Duodenal mucosa (tissue), 2 donors: Measurements from ENCODE around the gene MAB21L1.
A peak's percentile ranks its signal among the peaks of the same experiment; 100 is the strongest.

Source experiments
- H3K27ac ChIP-seq: one replicate; pipeline ENCODE4 v1.7.0; 2013; ENCODE audit warnings: low read depth, low read length
- H3K27me3 ChIP-seq, 2 donors: one replicate each; pipeline ENCODE4 v1.7.0; 2013; ENCODE audit warnings: low read length in 2 of 2, control low read depth in 1 of 2; ENCODE audit not compliant: insufficient read depth in 2 of 2, control insufficient read depth in 1 of 2
- H3K36me3 ChIP-seq, 2 donors: one replicate each; pipeline ENCODE4 v1.7.0; 2013; ENCODE audit warnings: low read length in 2 of 2, control low read depth in 1 of 2; ENCODE audit not compliant: insufficient read depth in 2 of 2, control insufficient read depth in 1 of 2
- H3K4me1 ChIP-seq, 2 donors: one replicate each; pipeline ENCODE4 v1.7.0; 2013; ENCODE audit warnings: low read length in 2 of 2, control low read depth in 1 of 2; ENCODE audit not compliant: insufficient read depth in 2 of 2, control insufficient read depth in 1 of 2
- H3K4me3 ChIP-seq, 2 donors: one replicate each; pipeline ENCODE4 v1.7.0; 2013; ENCODE audit warnings: low read length in 2 of 2, low read depth in 1 of 2
- H3K9ac ChIP-seq, 2 donors: one replicate each; pipeline ENCODE4 v1.7.0; 2013; ENCODE audit warnings: low read length in 2 of 2, low read depth in 1 of 2
- H3K9me3 ChIP-seq, 2 donors: one replicate each; pipeline ENCODE4 v1.7.0; 2013; ENCODE audit warnings: low read length in 2 of 2, control low read depth in 1 of 2; ENCODE audit not compliant: control insufficient read depth in 1 of 2

MAB21L1 gene

DNA sequence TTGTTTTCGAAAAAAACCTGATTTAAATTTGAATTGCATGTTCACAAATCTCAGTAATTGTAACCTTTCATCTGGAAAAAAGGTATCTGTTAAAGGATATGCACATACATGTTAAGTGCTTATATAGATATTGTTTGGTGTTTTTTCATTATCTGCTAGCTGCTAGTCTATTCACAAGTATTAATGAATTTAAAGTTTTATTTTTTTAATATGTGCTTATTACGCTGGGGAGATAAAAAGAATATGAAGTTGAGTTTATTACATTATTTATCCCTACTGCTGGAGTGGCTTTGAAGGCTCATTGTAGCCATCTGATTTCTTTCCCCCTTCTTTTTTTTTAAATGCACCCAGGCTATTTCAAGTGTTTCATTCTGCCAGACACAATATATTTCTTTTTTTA is 3.9 kb upstream of the MAB21L1 start:
- peaks cover 28 to 38% of the 10 kb centered on the region in 2 donors for H3K27me3 ChIP-seq
- no peaks in the 10 kb centered on the region for H3K36me3 ChIP-seq
- H3K4me3 ChIP-seq, result no peak overlapping the region
- no peak overlapping the region for H3K27ac ChIP-seq
- no peaks in the 10 kb centered on the region for H3K9me3 ChIP-seq
- no peak overlapping the region for H3K9ac ChIP-seq
- peaks cover 6 to 11% of the 10 kb centered on the region in 2 donors for H3K4me1 ChIP-seq

DNA sequence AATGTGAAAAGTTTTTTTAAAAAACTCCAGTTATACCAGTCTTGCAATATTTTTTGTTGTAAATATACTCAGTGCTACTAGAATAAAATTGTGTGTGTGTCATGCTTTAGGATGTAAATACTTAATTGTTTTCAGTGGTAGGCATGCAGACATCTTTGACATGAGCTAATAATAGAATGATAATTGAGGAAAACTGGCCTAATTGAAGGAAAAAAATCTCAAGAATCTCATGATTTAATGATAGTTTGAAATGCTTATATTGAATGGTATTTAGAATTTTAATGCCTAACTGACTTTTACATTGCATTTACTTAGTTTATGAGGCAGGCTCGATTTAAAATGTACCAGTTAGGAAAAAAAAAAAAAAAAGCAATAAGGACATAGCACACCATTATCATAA is 3.2 kb upstream of the MAB21L1 start:
- H3K9me3 ChIP-seq, result no peaks in the 10 kb centered on the region
- peaks cover 11 to 16% of the 10 kb centered on the region in 2 donors for H3K4me1 ChIP-seq
- H3K9ac ChIP-seq, result no peak overlapping the region
- H3K27ac ChIP-seq, result no peak overlapping the region
- H3K4me3 ChIP-seq, result no peak overlapping the region
- peaks cover 34 to 44% of the 10 kb centered on the region in 2 donors for H3K27me3 ChIP-seq
- H3K36me3 ChIP-seq, result no peaks in the 10 kb centered on the region

DNA sequence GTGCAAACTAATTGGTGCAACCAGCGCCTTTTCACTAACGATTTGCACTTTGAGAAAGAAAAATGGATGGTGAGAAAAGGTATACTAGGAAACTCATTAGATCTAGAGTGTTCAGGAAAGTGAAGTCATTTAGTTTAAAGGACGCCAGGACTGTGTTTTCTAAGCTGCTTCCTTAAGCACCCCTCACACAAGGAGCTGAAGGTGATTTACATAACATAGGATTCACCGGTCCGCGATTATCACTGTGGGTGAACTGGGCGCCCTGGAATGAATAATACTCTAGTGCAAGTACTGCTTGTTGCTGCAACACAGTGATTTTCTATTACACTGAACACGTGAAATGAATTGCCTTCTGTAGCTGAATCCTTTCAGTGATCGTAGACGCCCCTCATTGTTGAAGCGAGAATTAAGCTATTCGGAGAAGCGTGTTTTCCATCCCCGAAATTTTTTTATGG is 2.6 kb upstream of the MAB21L1 start:
- no peak overlapping the region for H3K9ac ChIP-seq
- H3K27ac ChIP-seq, result no peak overlapping the region
- peaks cover 11 to 16% of the 10 kb centered on the region in 2 donors for H3K4me1 ChIP-seq
- peaks cover 39 to 49% of the 10 kb centered on the region in 2 donors for H3K27me3 ChIP-seq
- H3K36me3 ChIP-seq, result no peaks in the 10 kb centered on the region
- no peaks in the 10 kb centered on the region for H3K9me3 ChIP-seq
- no peak overlapping the region for H3K4me3 ChIP-seq

GRCh38 chr13:35478271-35479037 is 2.0 kb upstream of the MAB21L1 start:
- Histone ChIP-seq H3K9me3 (no peaks in the 10 kb centered on the region), H3K36me3 (no peaks in the 10 kb centered on the region), H3K27me3 (peaks cover 39 to 49% of the 10 kb centered on the region in 2 donors), H3K27ac (no peak overlapping the region), H3K4me1 (peaks cover 11 to 16% of the 10 kb centered on the region in 2 donors), H3K4me3 (no peak overlapping the region), H3K9ac (no peak overlapping the region)

- Histone ChIP-seq H3K9me3 (no peaks in the 10 kb centered on the region), H3K4me1 (peaks cover 11 to 16% of the 10 kb centered on the region in 2 donors), H3K9ac (no peak overlapping the region), H3K4me3 (no peak overlapping the region), H3K27me3 (peaks cover 44 to 53% of the 10 kb centered on the region in 2 donors), H3K36me3 (no peaks in the 10 kb centered on the region), H3K27ac (no peak overlapping the region)
Observed at GRCh38 chr13:35477386-35477946, 977 bp upstream of the MAB21L1 start.

DNA sequence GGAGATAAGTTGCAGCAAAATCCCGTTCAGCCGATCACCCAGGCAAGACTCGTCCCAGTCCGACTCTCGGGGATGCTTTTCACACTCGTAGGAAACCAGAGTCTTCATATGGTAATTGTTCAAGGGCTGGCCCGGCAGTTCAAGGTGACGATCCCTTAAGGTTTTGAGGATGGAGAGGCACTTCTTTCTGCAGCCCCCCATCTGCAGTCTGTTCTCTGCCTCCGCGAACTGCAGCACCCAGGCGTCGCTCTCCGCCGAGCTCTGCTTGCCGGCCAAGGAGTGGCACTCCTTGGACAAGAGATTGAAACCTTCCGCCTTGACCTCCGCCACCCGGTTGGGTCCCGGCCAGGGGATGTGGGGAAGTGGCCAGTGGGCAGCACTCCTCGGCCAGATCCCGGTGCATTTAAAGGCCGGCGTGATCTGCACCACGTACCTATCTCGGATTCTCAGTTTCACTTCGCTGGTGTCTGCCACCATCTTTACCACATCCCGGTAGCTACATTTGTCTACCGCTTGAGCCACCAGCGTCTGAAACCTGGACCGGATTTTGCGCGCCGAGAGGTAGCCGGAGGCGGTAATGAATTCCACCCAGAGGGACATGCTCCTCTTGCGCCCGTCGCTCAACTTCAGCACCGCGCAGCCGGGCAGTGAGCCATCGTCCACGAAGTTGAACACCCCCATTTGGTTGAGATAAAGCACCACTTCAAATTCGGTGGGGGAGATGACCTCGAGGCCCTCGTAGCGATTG is 1.1 kb downstream of the MAB21L1 start:
- H3K36me3 ChIP-seq, result no peaks in the 10 kb centered on the region
- H3K27ac ChIP-seq, result no peak overlapping the region
- H3K27me3 ChIP-seq, result peaks cover 65 to 74% of the 10 kb centered on the region in 2 donors
- no peaks in the 10 kb centered on the region for H3K9me3 ChIP-seq
- H3K9ac ChIP-seq, result no peak overlapping the region
- peaks cover 11 to 16% of the 10 kb centered on the region in 2 donors for H3K4me1 ChIP-seq
- peak overlapping the region; percentile 75 to 79 for H3K4me3 ChIP-seq

- H3K27ac ChIP-seq, result no peak overlapping the region
- no peaks in the 10 kb centered on the region for H3K36me3 ChIP-seq
- H3K4me1 ChIP-seq, result peaks cover 11 to 16% of the 10 kb centered on the region in 2 donors
- no peak overlapping the region for H3K9ac ChIP-seq
- H3K27me3 ChIP-seq, result peaks cover 68 to 81% of the 10 kb centered on the region in 2 donors
- H3K9me3 ChIP-seq, result no peaks in the 10 kb centered on the region
- peak overlapping the region; percentile 75 to 79 for H3K4me3 ChIP-seq
Observed at GRCh38 chr13:35474496-35475211, 1.8 kb downstream of the MAB21L1 start.

DNA sequence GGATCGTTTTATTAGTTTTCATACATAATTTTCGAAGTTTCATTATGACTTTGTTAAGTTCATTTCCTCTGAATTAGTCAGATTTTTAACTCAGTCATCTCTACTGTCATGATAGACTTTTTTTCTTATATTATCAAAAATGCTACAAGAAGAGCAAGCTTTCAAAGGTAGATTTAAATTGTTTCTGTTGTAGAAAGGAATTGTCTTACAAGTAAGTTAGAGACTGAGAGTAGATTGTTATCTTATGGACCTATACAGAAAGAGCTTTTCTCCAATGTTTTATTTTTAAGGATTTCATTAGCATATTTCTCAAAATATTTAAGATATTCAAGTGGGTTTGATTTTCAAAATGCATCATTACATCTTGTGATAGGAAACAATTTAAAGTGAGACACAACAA is 2.7 kb downstream of the MAB21L1 start:
- H3K4me3 ChIP-seq, result no peak overlapping the region
- H3K27me3 ChIP-seq, result peaks cover 68 to 81% of the 10 kb centered on the region in 2 donors
- H3K27ac ChIP-seq, result no peak overlapping the region
- H3K9ac ChIP-seq, result no peak overlapping the region
- peaks cover 11 to 16% of the 10 kb centered on the region in 2 donors for H3K4me1 ChIP-seq
- no peaks in the 10 kb centered on the region for H3K9me3 ChIP-seq
- H3K36me3 ChIP-seq, result no peaks in the 10 kb centered on the region

GRCh38 chr13:35473206-35473775 is 3.2 kb downstream of the MAB21L1 start:
- H3K9ac ChIP-seq, result no peak overlapping the region
- H3K4me3 ChIP-seq, result no peak overlapping the region
- peaks cover 63 to 76% of the 10 kb centered on the region in 2 donors for H3K27me3 ChIP-seq
- H3K4me1 ChIP-seq, result peaks cover 11 to 16% of the 10 kb centered on the region in 2 donors
- H3K36me3 ChIP-seq, result no peaks in the 10 kb centered on the region
- H3K9me3 ChIP-seq, result no peaks in the 10 kb centered on the region
- H3K27ac ChIP-seq, result no peak overlapping the region
